SK-N-SH (cell line): ENCODE measurements around the gene ASF1B.

Experiments used
- EP300 ChIP-seq, 2 experiments: IDR thresholded peaks; 2 replicates each; pipeline versions ENCODE4 v1.4.0 to v1.6.1; 2012; ENCODE audit warnings: borderline replicate concordance in 1 of 2, low read depth in 1 of 2, low read length in 1 of 2
- GABPA ChIP-seq: IDR thresholded peaks from 2 replicates; pipeline ENCODE4 v1.4.0; 2012; ENCODE audit warnings: low read depth, mild to moderate bottlenecking
- MXI1 ChIP-seq: IDR thresholded peaks from 2 replicates; pipeline ENCODE4 v1.6.1; 2012; ENCODE audit warnings: mild to moderate bottlenecking, low read depth, low read length, improper control_type of control experiment
- POLR2AphosphoS5 ChIP-seq: IDR thresholded peaks from 2 replicates; pipeline ENCODE4 v1.6.1; 2012; ENCODE audit warnings: low read depth, low read length
- RXRA ChIP-seq: IDR thresholded peaks from 2 replicates; pipeline ENCODE4 v1.4.0; 2012; ENCODE audit warnings: low read depth, mild to moderate bottlenecking, borderline replicate concordance
- SIN3A ChIP-seq: IDR thresholded peaks from 2 replicates; pipeline ENCODE4 v1.6.1; 2012; ENCODE audit warnings: low read depth, mild to moderate bottlenecking, low read length, moderate library complexity, borderline replicate concordance
- SMC3 ChIP-seq: IDR thresholded peaks from 2 replicates; pipeline ENCODE4 v1.6.1; 2012; ENCODE audit warnings: low read depth, low read length, improper control_type of control experiment
- TF ChIP-seq, protein P1 (sequence below): fragments of 200-600 bp; sonication (generic); IDR thresholded peaks from 2 replicates; pipeline ENCODE4 v1.6.1; 2017; ENCODE audit warnings: antibody characterized with exemption, mild to moderate bottlenecking, moderate library complexity
- TF ChIP-seq, protein P2 (sequence below): fragments of 150-350 bp; IDR thresholded peaks from 2 replicates; pipeline ENCODE4 v1.6.1; 2017; ENCODE audit warnings: antibody characterized with exemption, low read length, low read depth, borderline replicate concordance
- TF ChIP-seq, protein P3 (sequence below): IDR thresholded peaks from 2 replicates; pipeline ENCODE4 v1.4.0; 2012; ENCODE audit warnings: low read depth

DNA sequence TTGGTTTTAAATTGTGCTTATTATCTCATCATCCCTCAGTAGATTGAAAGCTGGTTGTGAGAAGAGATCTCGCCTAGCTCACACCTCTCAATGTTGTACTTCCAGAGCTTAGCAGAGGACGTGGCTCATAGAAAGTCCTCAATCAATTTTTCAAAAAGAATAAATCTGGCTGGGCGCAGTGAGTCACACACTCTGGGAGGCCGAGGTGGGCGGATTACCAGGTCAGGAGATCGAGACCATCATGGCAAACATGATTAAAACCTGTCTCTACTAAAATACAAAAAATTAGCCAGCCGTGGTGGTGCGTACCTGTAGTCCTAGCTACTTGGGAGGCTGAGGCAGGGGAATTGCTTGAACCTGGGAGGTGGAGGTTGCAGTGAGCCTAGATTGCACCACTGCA is 4.7 kb upstream of the ASF1B start:
- TF ChIP-seq, protein P1, sequence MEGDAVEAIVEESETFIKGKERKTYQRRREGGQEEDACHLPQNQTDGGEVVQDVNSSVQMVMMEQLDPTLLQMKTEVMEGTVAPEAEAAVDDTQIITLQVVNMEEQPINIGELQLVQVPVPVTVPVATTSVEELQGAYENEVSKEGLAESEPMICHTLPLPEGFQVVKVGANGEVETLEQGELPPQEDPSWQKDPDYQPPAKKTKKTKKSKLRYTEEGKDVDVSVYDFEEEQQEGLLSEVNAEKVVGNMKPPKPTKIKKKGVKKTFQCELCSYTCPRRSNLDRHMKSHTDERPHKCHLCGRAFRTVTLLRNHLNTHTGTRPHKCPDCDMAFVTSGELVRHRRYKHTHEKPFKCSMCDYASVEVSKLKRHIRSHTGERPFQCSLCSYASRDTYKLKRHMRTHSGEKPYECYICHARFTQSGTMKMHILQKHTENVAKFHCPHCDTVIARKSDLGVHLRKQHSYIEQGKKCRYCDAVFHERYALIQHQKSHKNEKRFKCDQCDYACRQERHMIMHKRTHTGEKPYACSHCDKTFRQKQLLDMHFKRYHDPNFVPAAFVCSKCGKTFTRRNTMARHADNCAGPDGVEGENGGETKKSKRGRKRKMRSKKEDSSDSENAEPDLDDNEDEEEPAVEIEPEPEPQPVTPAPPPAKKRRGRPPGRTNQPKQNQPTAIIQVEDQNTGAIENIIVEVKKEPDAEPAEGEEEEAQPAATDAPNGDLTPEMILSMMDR: no peak
- no peak for TF ChIP-seq RXRA
- no peak for TF ChIP-seq POLR2AphosphoS5
- no peak for TF ChIP-seq EP300 (IDR thresholded peaks at IDR 0.05; ENCODE audit: borderline replicate concordance in 1 of 2, low read depth in 1 of 2, low read length in 1 of 2)
- TF ChIP-seq SIN3A: no peak
- no peak for TF ChIP-seq GABPA
- no peak for TF ChIP-seq MXI1
- TF ChIP-seq, protein P2, sequence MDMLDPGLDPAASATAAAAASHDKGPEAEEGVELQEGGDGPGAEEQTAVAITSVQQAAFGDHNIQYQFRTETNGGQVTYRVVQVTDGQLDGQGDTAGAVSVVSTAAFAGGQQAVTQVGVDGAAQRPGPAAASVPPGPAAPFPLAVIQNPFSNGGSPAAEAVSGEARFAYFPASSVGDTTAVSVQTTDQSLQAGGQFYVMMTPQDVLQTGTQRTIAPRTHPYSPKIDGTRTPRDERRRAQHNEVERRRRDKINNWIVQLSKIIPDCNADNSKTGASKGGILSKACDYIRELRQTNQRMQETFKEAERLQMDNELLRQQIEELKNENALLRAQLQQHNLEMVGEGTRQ: no peak
- TF ChIP-seq SMC3: no peak
- TF ChIP-seq, protein P3, sequence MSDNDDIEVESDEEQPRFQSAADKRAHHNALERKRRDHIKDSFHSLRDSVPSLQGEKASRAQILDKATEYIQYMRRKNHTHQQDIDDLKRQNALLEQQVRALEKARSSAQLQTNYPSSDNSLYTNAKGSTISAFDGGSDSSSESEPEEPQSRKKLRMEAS: no peak
